GM21619 (cell line): ENCODE data around the gene USH2A.
A peak's percentile ranks its signal among the peaks of the same experiment; 100 is the strongest.
"Not testable (repeated sequence)": the region's sequence is repeated elsewhere in the genome, so short reads cannot be mapped to it uniquely, and the experiment has no call there.

Experiments used
- ATAC-seq: cut with Tn5 transposase; IDR thresholded peaks from one replicate; pipeline ENCODE4 v1.9.1; 2021; ENCODE audit not compliant: unreplicated experiment

The USH2A gene

GRCh38 chr1:216057063-216057462 lies 366.2 kb downstream of the USH2A start:
- no peak for ATAC-seq

DNA sequence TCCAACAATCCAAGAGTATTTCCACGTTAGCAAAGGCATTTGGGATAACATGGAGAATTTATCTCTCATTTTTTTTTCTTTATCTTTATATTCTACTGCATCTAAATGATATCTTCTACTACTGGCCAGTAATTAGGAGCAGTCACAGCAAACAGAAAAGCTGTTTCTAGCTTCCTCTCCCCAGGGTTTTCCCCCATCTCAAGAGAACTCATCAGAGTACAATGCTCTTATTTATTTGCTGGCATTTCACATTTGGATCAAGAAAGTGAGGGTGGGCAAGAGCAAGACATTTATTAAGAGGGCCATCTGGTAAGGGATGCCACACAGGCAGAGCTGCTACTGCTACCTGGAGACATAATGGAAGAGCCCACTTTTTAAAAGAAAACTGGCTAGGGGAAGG lies 368.2 kb downstream of the USH2A start:
- no peak for ATAC-seq

DNA sequence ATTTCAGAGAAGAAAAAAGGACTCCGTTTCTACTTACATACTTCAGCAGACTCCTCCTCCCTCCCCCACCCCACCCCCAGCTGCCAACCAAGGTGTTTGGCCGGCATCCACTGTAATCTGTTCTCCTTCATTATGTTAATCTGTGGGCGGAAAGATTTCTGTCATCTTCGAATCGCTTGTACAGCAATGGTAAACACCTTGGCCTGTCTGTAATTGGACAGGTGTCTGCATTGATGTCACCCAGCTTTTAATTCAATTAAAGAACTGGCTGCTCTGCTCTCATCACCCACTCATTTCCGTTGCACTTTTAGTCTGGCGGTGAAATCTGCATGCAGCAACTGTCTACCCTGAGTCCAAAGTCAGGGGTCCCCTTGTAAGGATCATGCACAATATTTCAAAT lies 368.6 kb downstream of the USH2A start:
- ATAC-seq, result no peak

DNA sequence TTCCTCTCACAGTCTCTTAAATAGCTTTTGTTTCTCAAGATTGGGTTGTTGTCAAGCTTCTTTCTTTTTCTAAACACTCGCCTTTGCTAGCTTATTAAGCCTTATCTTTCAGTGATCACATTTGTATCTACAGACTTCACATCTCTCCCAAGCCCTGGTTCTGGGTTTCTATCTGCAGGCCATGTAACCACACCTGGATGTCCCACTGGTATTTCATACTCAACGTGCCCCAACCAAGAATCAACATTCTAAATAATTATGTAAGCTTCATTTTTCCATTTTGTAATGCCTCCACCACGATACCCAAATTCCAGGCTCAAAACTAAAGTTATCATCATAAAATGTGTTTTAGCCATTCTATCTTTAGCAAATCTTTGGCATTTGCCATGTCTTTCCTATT lies 372.2 kb downstream of the USH2A start:
- ATAC-seq, result no peak

DNA sequence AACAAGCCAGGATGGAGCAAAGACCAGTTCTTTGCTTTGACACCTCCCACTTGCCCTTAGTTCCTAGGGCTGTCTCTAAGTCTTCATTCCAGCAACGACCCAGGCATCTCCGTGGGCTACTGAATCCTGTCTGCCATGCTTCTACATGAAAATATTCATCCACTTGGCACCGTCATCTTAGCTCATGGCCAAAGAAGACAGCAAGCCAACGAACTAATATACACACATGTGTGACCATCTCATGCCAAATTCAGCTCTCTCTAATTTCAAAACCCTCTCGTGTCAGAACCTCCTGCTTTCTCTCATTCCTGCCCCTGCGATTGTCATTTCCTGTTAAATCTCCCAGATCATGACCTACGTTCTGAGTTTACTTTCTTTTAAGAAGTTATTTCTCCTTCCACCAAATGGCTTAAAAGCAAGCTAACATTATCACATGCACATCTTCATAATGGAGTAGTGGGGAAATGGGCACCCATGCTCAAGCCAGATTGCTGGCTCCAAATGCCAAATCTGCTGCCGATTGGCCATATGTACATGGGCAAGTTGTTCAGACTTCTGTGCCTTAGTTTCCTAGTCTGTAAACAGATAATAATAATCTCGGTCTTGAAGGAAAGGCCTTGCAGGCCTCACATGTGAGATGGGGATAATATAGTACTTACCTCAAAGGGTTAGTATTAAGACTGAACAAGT lies 373.4 kb downstream of the USH2A start:
- ATAC-seq, result no peak

DNA sequence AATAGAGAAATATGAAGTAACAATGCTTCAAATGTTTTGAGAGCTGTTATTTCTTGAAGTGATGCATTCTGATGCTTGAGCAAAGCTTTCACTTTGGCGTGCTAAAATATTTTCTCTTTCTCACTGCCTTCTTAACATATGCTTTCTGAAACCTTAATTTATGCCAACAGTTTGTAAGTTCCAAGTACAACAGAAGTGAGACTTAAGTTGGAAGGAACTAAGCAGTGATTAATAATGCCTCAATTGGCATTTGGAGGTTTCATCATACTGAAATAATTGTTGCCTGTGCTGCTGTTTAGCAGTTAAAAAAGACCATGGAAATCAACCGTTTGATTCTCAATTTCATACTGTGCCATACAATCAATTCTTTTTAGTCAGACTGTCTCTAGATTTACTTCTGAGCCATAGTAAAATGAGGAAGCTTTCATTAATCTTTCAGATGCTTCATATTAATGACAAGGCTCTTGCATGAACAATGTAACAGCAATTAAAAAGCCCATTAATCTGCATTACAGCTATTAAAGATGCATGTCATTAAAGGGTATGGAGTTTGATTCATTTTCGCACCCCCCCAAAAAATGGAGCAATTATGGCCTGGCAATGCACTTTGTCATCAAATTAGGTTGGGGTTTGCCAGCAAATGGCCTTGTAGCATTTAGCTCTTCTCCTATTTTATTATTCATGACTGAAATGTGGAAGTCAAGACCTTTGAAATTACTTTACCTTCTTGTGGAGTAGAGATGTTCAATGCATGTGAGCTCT lies 375.3 kb downstream of the USH2A start:
- ATAC-seq, result no peak

DNA sequence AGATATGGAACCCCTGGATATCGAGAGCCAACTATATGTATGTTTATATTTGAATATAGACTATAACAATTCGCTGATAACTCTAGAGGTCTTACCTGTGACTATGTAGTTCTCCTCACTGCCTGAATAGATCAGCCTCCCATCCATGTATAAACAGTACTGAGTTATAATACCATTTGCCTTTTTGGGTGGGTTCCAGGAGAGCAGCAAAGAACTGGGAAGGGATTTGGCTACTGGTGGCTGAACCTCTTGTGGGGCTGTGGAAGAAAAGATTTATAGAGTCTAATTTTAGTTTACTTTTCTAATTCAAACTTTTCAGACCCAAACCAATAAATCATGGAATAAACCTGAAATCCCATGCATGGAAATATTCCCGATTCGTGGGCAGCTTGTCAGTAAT lies 376.9 kb downstream of the USH2A start:
- ATAC-seq, result no peak

GRCh38 chr1:216045400-216045799 lies 377.8 kb downstream of the USH2A start:
- no peak for ATAC-seq

- ATAC-seq, result no peak
Observed at GRCh38 chr1:216044538-216044937, 378.7 kb downstream of the USH2A start.

- ATAC-seq, result no peak
Observed at GRCh38 chr1:216034506-216034905, 388.7 kb downstream of the USH2A start.

DNA sequence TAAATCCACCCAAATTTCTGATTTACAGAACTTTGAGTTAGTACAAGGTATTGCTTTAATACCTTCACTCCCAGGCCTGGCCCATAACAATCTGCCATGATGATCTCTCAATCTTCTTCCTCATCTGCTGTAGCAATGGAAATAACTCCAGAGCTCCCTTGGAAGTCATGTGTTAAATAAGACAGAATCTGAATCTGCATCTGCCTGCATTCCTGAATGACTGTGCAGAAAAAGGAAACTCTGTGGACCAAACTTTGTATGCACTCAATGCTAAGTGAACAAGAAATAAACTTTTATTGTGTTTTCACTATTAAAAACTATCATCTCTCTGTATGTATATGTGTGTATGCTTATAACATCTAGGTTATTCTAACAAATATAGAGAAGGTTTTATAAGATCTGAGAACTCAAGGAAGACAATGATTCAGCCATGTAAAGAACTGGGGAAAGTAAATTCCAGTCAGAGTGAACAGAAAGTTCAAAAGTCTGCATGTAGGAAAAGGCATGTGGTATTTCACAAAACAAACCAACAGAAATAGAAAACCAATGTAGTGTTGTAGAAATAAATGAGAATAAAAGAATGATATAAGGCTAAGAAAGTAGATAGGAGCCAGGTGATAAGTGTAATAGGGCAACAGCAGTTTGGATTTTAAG lies 390.2 kb downstream of the USH2A start:
- no peak for ATAC-seq

GRCh38 chr1:216032284-216032683 lies 391.0 kb downstream of the USH2A start:
- ATAC-seq, result no peak

DNA sequence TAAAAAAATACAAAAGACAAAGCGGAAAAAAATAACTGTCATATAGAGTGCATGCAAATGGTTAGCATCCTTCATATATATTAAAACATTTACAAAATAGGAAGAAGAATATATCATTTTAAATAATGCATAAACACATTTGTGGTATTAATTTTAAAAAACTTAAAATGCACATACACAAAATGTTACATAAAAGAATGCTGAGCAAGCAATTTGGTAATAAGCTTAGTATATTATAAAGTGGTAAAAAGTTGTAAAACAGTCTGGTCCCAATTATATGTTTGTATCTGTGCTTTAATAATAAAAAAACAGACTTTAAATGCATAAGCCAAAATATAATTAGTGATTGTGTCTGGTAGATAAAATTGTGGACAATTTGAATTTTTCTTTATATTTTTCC lies 394.6 kb downstream of the USH2A start:
- ATAC-seq, result no peak

DNA sequence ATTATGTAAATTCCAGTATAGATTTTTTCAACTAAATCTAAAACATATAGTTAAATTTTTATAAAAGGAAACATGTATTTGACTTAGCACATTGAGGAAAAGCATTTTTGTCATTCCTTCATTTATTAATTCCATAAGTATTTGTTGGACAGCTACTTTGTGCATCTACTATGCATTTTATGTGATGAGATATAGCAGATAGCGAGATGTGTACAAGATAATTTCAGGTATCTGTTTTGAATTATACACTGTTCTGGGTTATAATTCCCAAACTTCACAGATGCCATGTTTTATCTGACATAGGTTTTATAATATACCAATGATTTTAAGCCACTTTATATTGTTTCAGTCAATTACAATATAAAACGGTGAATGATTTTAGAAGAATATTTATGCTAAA lies 398.7 kb downstream of the USH2A start:
- no peak for ATAC-seq

DNA sequence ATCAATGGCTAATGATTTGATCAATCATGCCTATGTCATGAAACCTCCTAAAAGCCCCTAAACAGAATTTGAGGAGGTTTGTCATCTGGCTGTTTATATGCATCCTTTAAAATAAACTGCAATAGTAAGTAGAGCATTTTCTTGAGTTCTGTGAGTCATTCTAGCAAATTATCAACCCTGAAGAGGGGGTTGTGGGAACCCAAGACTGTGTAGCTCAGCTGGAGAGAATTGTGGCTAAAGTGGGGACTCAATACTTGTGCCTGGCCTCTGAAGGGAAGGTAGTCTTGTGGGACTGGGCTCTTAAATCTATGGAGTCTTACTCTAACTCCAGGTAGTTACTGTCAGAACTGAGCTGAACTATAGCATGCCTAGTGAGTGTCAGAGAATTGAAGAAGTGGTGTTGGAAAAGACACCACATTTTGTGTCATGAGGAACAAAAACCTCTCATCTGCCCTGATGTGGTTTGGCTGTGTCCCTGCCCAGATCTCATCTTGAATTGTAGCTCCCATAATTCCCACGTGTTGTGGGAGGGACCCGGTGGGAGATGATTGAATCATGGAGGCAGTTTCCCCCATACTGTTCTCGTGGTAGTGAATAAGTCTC lies 402.4 kb downstream of the USH2A start:
- no peak for ATAC-seq

GRCh38 chr1:216015116-216015515 lies 408.1 kb downstream of the USH2A start:
- no peak for ATAC-seq

GRCh38 chr1:216014086-216014485 lies 409.2 kb downstream of the USH2A start:
- no peak for ATAC-seq

DNA sequence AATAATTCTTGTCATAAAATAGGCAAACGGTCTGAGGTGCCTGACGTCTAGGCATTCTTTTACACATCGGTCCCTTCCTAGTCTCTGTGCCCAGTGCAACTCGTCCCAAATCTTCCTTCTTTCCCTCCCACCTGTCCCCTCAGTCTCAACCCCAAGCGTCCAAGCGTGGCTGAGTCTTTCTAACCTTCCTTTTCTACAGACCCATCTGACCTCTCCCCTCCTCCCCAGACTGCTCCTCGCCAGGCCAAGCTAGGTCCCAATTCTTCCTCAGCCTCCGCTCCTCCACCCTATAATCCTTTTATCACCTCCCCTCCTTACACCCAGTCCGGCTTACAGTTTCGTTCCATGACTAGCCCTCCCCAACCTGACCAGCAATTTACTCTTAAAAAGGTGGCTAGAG lies 413.8 kb downstream of the USH2A start:
- ATAC-seq, result not testable (repeated sequence)

DNA sequence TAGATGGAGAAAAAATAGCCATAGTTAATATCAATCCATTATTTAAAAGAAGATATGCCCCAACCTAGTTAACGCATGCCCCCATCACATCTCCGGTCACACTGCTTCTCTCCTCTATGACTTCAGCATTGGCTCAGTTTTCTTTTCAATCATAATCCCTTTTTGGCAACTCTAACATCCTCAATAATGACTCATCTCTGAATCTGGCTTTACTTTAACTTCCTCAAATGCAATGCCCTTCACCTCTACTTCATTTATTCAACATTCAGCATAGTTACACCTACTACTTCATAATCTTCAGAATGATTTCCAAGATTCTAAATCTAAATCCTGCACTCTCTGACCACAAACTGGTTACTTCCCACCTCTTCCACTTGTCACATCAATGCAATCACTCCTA lies 417.3 kb downstream of the USH2A start:
- peak; percentile 95 for ATAC-seq

GRCh38 chr1:215992620-215993019 lies 430.6 kb downstream of the USH2A start:
- ATAC-seq, result no peak

DNA sequence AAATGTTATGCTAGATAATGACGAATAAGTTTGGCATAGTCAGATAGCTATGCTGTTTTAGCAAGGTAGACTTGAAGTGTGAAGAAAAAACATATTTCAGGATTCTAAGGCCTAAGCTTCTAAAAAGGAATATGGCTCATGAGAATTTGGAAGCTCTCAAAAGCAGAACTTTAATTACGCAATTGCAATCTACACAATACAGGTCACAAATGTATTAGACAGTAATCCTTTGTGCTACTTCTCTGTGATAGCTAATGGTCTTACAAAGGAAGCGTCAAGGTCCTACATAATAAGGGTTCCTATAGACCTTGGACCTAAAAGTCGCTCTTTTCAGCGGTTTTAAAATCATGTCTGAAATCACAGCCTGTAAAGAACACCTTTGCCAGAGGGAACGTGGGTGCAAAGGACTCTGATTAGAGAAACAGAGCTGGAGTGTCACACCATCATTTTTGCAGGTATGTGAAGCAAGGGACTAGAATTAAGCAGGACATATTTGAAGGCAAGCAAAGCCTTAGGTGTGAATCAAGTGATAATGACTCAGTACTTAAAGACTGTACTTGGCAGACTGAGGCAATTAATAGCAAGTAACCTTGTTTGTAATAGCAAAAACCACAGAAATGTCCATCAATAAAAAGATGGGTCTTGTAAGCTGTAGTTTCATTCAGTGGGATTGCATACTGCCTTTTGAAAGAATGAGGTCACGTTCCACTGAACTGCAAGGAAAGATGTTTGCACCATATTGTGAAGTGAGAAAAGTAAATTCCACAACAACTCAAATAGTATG lies 436.0 kb downstream of the USH2A start:
- ATAC-seq, result no peak
